Rectal smooth muscle tissue (tissue), 1 donor: ENCODE data around the gene IPO4.
A peak's percentile ranks its signal among the peaks of the same experiment; 100 is the strongest.

Experiments
- H3K27ac ChIP-seq: one replicate; pipeline ENCODE4 v1.7.0; 2013; ENCODE audit warnings: low read depth, low read length, inconsistent platforms
- H3K27me3 ChIP-seq: one replicate; pipeline ENCODE4 v1.7.0; 2013; ENCODE audit warnings: low read length; ENCODE audit not compliant: control insufficient read depth, insufficient read depth
- H3K36me3 ChIP-seq: one replicate; pipeline ENCODE4 v1.7.0; 2013; ENCODE audit warnings: low read length; ENCODE audit not compliant: control insufficient read depth, insufficient read depth
- H3K4me1 ChIP-seq: one replicate; pipeline ENCODE4 v1.7.0; 2013; ENCODE audit warnings: low read length; ENCODE audit not compliant: control insufficient read depth, insufficient read depth
- H3K4me3 ChIP-seq: one replicate; pipeline ENCODE4 v1.7.0; 2013; ENCODE audit warnings: low read length
- H3K9ac ChIP-seq: one replicate; pipeline ENCODE4 v1.7.0; 2013; ENCODE audit warnings: low read length

Gene IPO4

GRCh38 chr14:24188251-24189058, at the start of gene IPO4:
Gene IPO4 (minus strand): TSS chr14:24188816. CDS start chr14:24188787, 29 bp downstream.
- Histone ChIP-seq H3K27ac (peak within 1 kb of the TSS; percentile 45), H3K27me3 (no peaks in the 10 kb centered on the region), H3K4me1 (peaks cover 6% of the 10 kb centered on the region), H3K4me3 (peak within 1 kb of the TSS; percentile 85), H3K36me3 (peaks cover 31% of the 10 kb centered on the region), H3K9ac (peak within 1 kb of the TSS; percentile 58)

- Histone ChIP-seq H3K4me1 (peaks cover 17% of the 10 kb centered on the region), H3K4me3 (no peak overlapping the region), H3K27me3 (no peaks in the 10 kb centered on the region), H3K27ac (no peak overlapping the region), H3K36me3 (peaks cover 36% of the 10 kb centered on the region), H3K9ac (no peak overlapping the region)
Measured at GRCh38 chr14:24238123-24238522, 49.5 kb upstream of the IPO4 start.

- Histone ChIP-seq H3K27me3 (no peaks in the 10 kb centered on the region), H3K27ac (no peak overlapping the region), H3K4me3 (no peak overlapping the region), H3K36me3 (peaks cover 36% of the 10 kb centered on the region), H3K4me1 (peaks cover 17% of the 10 kb centered on the region), H3K9ac (no peak overlapping the region)
Measured at GRCh38 chr14:24237463-24237955, 48.9 kb upstream of the IPO4 start.

GRCh38 chr14:24236689-24237462, 48.3 kb upstream of the IPO4 start:
- no peak overlapping the region for H3K27ac ChIP-seq
- H3K9ac ChIP-seq: no peak overlapping the region
- peaks cover 36% of the 10 kb centered on the region for H3K36me3 ChIP-seq
- H3K4me1 ChIP-seq: peaks cover 17% of the 10 kb centered on the region
- no peaks in the 10 kb centered on the region for H3K27me3 ChIP-seq
- no peak overlapping the region for H3K4me3 ChIP-seq

GRCh38 chr14:24235804-24236688, 47.4 kb upstream of the IPO4 start:
- Histone ChIP-seq H3K9ac (no peak overlapping the region), H3K4me1 (peaks cover 22% of the 10 kb centered on the region), H3K27ac (no peak overlapping the region), H3K36me3 (peaks cover 35% of the 10 kb centered on the region), H3K27me3 (no peaks in the 10 kb centered on the region), H3K4me3 (no peak overlapping the region)

GRCh38 chr14:24234095-24235005, 45.7 kb upstream of the IPO4 start:
- Histone ChIP-seq H3K27me3 (no peaks in the 10 kb centered on the region), H3K27ac (no peak overlapping the region), H3K4me3 (no peak overlapping the region), H3K4me1 (peaks cover 13% of the 10 kb centered on the region), H3K36me3 (peaks cover 22% of the 10 kb centered on the region), H3K9ac (no peak overlapping the region)

- peak overlapping the region; percentile 25 for H3K9ac ChIP-seq
- peaks cover 13% of the 10 kb centered on the region for H3K4me1 ChIP-seq
- H3K36me3 ChIP-seq: peaks cover 15% of the 10 kb centered on the region
- no peaks in the 10 kb centered on the region for H3K27me3 ChIP-seq
- peak overlapping the region; percentile 91 for H3K4me3 ChIP-seq
- H3K27ac ChIP-seq: peak overlapping the region; percentile 93
Measured at GRCh38 chr14:24233538-24233866, 44.9 kb upstream of the IPO4 start.

GRCh38 chr14:24232645-24233537, 44.3 kb upstream of the IPO4 start, which contains the start of gene GMPR2:
Gene GMPR2 (plus strand): TSS chr14:24232929. CDS start chr14:24233254, 325 bp downstream.
- H3K27ac ChIP-seq: peak within 1 kb of the TSS; percentile 93
- H3K36me3 ChIP-seq: peaks cover 9% of the 10 kb centered on the region
- H3K9ac ChIP-seq: peak within 1 kb of the TSS; percentile 84
- peaks cover 13% of the 10 kb centered on the region for H3K4me1 ChIP-seq
- H3K27me3 ChIP-seq: no peaks in the 10 kb centered on the region
- H3K4me3 ChIP-seq: peak within 1 kb of the TSS; percentile 91

DNA sequence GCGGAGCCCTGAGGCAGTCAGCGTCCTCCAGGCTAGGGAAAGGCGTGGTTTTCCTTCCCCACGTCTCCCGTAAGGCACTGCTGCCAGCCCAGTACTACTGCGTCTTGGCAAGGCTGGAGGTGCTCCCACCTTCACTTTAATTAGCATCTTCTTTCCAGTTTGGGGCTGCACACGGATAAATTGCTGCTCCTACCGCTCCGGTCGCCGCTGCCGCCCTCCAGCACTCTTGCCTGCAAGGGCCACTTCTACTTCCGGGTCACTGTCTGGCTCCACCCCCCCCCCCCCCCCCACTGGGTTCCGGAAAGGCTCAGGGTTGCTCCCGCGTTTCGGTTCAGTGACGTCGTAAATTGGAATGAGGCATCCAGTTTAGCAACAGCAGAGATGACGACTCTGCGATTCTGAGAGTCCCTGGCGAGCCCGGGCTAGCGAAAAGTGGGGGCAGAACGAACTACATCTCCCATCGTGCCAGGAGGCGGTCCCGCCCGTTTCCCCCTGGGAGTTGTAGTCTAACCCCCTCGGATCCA, 43.6 kb upstream of the IPO4 start, which contains the start of gene NEDD8:
TSS of gene NEDD8 (minus strand) at position 247 of the 524 bp plus-strand sequence. CDS start at position 147, 100 bp downstream.
- H3K9ac ChIP-seq: peak within 1 kb of the TSS; percentile 84

DNA sequence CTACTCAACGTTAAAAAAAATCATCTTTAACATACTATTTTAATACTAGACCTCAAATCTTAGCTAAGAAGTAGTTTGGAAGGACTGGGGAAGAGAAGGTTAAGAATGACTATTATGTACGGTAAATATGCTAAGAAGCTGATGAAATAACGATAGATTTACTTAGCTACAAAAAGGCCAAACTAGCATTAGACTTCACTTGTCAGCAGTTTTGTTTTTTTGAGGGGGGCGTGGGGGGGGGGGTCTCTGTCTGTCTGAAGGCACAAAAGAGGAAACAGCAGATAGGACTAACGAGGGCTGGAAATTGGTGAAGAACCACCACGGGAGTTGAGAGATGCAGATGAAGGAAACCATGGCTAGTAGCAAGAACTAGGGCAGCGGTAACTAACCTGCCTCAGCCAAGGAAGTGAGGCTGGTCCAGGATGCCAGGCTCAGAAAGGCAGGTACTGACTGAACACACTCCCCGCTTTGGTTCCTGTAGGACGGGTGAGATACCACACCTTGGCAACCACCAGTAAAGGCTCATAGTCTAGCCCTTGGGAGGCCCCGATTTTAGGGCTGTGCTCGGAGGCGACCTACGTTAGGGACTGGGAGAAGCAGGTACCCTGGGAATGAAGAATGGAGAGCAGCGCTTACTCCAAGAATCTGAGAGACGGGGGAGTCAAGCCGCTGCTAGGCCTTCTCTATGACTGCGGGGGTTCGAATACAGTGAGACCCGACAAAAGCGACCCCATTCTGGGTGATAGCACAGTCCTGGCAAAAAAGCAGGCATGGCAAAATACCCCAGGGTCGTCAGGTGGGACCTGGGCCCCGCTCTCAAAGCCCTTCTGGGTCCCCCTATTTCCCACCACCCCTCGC, 42.9 kb upstream of the IPO4 start:
- peak overlapping the region; percentile 54 for H3K9ac ChIP-seq
- H3K27me3 ChIP-seq: no peaks in the 10 kb centered on the region
- H3K4me3 ChIP-seq: peak overlapping the region; percentile 91
- H3K27ac ChIP-seq: peak overlapping the region; percentile 93
- peaks cover 13% of the 10 kb centered on the region for H3K4me1 ChIP-seq
- H3K36me3 ChIP-seq: peaks cover 3% of the 10 kb centered on the region

More for the DNA sequence above, 43.6 kb upstream of the IPO4 start, which contains the start of gene NEDD8:
- peak within 1 kb of the TSS; percentile 93 for H3K27ac ChIP-seq
- H3K4me1 ChIP-seq: peaks cover 13% of the 10 kb centered on the region
- H3K4me3 ChIP-seq: peak within 1 kb of the TSS; percentile 91
- peaks cover 7% of the 10 kb centered on the region for H3K36me3 ChIP-seq
- no peaks in the 10 kb centered on the region for H3K27me3 ChIP-seq
